HG03469 (cell line): Measurements from ENCODE around the gene UXS1.
"Not testable (repeated sequence)": the region's sequence is repeated elsewhere in the genome, so short reads cannot be mapped to it uniquely, and the experiment has no call there.

Source experiments
- ATAC-seq: cut with Tn5 transposase; IDR thresholded peaks from one replicate; pipeline ENCODE4 v1.9.1; 2021; ENCODE audit warnings: mild to moderate bottlenecking, moderate library complexity, moderate number of reproducible peaks; ENCODE audit not compliant: unreplicated experiment

The UXS1 gene

DNA sequence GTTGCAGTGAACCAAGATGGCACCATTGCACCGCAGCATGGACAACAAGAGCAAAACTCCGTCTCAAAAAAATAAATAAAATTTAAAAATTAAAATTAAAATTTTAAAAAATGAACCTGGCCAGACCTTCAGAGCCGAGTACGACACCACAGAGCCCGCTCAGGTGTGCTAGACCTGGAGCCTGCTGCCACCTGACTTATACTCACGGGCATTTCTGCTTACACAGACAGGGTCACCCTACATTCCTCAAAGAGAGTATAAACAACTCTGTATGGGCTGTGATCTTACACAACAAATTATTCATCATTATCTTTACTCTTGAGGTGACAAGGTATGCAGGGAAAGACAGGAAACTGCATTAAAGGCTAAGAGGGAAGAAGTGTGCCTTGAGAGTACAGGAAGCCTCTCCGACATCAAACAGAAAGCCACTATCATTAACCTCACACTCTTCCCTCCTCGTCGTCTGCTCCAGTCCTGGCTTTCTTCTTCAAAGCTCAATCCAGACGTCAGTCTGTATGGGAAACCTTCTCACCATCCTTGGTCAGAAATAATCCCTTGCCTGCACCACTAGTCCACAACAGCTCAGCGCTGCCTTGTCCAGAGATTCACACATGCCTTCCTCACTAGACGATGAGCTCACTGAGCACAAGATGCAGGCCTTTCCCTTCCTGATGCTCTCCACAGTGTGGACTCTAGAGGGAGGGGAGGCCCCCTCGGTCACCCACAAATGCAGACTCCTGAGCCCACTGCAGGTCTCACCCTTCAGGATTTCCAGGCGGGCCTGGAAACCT lies 56.2 kb downstream of the UXS1 start:
- ATAC-seq, result no peak

DNA sequence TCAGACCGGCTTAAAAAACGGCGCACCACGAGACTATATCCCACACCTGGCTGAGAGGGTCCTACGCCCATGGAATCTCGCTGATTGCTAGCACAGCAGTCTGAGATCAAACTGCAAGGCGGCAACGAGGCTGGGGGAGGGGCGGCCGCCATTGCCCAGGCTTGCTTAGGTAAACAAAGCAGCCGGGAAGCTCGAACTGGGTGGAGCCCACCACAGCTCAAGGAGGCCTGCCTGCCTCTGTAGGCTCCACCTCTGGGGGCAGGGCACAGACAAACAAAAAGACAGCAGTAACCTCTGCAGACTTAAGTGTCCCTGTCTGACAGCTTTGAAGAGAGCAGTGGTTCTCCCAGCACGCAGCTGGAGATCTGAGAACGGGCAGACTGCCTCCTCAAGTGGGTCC lies 62.9 kb downstream of the UXS1 start:
- ATAC-seq, result not testable (repeated sequence)

DNA sequence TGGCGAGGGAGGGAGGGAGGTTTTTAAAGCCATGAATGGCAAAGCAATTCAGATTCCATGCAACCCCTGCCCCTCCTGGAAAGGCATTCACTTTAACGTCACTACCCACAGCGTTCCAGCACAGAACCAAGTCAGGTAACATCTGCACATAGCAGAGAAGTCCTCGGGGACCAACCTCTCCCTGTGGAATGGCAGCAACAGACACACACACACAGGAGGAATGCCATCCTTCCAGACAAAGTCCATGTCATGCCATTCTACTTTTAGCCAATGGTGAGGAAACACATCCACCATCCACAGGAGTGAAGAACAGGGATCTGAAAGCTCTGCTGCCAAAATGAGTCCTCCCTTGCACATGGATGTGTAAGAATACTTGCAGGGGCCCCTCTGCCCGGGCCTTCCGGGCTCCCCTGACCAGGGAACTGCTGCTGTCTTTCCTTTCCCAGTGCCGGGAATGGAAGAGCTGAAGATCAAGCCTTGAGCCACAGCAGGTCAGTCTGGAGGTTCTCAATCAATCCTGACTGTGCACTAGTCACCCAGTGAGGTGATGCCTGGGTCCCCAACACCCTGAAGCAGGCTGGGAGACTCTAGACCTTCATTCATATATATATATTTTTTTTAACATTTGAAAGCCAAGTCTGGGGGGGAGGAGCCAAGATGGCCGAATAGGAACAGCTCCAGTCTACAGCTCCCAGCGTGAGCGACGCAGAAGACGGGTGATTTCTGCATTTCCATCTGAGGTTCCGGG lies 63.7 kb downstream of the UXS1 start:
- no peak for ATAC-seq

DNA sequence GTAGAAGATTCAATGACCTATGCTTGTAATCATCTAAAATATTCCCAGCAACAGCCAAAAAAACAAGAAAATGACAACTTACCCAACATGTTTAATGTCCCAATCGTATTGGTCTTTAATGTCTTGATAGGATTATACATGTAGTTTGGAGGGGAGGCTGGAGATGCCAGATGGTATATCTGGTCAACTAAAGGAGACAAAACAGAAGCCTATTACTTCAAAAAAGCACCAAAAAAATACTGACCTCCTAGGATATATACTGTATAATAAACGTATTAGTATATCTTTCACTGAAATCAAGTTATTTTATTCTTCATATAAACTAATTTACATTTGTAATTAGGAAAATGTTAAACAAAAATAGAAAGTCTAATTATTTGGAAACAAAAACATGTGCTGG lies 64.5 kb downstream of the UXS1 start:
- no peak for ATAC-seq

DNA sequence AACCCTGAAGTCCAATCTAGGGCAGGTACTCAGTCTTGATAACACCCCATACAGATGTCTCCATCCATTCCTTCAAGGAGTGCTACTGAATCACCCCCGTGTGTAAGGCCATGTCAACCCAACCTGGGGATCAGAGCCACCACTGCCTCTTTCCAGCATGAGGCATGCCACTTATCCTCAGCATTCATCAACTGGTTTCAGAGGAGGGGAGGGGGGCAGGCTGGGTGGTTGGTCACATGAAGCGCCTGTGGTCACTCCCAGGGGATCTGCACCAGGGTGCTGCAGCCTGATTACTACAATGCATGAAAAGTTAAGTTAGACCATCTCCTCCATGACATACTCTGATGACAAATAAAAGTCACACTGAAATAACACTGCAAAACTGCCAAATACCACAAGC lies 65.0 kb downstream of the UXS1 start:
- no peak for ATAC-seq

DNA sequence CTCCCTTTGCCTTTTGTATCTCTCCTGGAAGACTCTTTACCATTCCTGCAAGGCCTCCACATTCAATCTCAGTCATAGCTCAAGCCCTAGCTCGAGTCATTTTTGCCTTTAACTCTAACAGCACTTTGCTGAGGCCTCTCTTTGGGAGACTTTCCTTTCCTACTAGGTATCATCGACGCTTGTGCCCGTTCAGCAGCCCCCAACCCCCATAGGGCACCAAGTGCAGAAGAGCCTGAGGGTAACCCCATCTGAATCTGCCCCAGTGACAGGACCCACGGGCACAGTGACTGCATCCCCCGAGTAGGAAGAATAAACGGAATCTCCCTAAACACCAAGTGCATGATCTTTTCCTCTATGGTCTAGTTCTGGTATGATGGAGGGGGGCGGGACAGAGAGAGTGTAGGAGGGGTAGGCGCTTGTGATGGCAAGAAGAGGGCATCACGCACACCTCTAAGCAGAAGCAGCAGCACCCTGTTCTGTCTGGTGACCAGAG lies 66.3 kb downstream of the UXS1 start:
- no peak for ATAC-seq

DNA sequence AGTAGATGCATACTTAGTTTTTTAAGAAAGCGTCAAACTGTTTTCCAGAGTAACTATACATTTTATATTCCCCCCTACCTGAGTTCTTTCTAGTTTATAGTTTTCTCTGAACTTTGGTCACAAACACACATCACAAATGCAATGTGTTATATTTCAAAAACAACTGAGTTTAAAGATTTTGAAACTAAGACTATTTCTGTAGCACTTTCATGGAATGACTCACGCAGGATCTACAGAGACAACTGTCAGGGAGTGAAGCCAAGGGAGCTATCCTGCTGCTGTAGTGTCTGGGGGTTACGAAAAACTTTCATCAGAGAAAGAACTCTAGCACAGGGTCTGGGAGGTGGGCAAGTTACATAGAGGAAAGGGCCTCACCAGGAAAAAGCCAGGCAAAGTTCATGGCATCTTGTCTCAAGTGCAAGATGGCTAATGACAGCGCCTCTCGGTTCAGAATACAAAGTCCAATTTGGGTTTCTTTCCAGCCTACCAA lies 66.8 kb downstream of the UXS1 start:
- ATAC-seq, result no peak

DNA sequence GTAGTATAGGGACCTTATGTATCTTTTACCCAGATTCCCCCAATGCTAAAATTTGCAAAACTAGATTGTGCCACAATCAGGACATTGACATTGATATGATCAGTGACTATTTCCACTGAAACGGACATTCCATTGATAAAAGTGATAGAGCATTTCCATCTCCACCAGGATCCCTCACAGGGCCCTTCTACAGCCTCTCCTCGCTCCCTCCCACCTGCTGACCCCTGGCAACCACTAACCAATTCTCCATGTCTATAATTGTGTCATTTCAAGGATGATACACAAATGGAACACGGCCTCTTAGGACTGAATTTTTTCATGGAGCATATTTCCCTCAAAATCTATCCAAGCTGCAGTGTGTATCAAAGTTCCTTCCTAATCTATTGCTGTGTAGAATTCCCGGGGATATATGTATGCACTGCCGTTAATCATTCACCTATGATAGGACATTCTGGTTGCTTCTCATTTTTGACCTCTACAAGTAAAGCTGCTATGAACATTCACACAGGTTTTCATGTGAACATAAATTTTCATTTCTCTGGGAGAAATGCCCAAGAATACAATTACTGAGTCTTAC lies 67.3 kb downstream of the UXS1 start:
- no peak for ATAC-seq

DNA sequence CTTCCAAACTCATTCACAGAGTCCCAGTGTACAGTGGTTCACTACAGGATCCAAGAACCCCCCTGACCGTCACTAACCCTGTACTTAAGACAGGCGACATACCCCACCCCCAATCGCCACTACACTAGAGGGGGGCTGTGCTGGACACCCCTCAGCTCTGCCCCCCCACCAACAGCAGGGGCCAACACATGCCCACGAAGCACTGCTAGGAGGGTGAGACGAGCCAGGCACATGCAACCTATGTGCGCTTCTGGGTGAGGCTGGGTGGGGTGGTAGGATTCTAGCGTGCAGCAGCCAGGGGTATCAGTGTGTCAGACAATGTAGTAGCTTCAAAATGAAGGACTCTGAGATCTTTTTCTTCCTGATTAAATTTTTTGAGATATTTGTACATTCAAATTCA lies 67.8 kb downstream of the UXS1 start:
- no peak for ATAC-seq

DNA sequence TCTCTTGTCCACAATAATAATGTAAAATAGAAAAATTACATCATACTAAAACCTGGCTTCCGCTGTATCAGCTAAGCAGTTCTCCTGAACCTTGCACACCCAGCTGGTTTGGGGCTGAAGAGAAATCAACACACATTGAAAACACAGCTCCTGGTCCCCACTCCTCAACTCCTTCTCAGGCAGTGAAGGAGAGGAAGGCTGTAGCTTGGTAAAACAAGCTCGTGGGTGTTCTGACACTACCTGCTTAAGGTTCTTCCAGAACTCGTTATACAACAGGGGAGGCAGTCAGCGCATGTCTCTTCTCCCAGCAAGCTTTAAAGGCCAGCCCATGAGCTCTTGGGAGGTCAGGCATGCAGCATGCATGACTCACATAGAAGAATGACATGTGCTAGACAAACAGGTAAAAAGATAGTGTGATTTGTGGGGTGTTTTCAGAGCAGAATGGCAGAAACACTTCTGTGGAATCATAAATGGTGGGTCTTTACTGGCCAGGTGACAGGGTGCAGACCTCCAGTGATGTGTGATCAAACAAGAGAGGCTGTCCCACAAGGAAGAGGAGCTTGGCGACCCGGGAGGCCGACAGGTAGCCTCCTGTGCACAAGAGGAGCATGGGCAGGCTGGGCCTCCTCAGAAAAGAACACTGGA lies 69.1 kb downstream of the UXS1 start:
- no peak for ATAC-seq

DNA sequence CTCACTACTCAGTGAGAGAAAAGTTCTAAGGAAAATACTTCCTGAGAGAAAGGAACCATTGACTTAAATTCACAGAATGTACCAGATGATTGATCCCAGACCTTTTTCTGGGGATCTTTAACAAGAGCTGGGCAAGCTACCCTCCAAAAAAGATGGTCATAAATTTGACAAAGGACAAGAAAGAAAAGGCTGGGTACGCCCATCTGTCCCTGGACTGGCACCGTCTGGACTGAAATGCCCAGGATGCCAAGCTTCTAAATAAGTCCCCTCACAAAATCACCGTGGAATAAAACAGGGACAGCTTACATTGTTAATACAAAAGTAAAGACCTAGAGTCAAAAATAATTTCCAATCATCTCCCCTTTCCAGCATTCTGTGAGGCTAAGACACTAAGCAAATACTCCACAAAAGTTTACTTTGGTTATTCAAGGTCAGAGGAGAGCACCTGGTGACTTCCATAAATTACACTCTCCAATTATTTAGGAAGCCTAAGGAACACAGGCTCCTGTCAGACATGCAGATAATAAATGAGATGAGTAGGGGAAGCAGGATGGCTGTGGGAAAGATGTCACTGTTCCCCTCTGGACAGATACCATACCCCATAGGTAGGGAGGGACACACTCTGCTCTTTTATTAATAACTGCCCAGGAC lies 69.9 kb downstream of the UXS1 start:
- no peak for ATAC-seq

DNA sequence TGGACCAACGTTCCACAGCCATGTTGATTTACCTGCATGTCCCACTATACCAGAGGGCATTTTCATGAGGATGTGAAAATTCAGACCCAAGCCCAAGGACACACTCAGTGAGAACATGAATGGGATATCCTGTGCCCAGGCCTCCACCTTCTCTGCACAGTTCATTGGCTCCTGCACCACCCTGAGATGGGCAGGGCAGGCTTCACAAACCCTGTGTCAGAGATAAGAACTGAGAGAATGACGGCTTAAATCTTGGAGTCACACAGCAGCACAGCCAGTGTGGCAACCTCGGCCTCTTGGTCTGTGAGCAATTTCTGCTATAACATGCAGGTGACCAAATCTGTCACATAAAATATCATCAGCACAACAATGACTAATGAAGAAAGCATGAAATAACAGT lies 71.9 kb downstream of the UXS1 start:
- no peak for ATAC-seq

DNA sequence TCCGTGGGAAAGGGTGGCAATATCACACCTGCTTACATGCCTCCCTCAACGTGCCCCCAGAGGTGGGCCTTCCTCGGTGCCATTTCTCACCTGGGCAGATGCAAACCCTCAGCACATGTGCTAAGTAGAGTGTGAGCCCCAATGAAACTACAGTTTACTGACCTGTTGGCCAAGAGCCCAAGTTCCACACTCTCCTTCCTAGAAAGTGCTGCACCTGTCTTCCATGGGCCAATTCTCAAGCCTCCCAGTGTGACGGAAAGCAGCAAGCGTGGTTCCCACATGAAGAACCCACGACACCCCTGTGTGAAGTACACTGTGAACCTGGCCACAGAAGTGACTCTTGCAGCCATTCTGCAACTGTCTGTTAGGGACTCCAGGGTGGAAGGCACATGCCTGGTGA lies 73.7 kb downstream of the UXS1 start:
- no peak for ATAC-seq

DNA sequence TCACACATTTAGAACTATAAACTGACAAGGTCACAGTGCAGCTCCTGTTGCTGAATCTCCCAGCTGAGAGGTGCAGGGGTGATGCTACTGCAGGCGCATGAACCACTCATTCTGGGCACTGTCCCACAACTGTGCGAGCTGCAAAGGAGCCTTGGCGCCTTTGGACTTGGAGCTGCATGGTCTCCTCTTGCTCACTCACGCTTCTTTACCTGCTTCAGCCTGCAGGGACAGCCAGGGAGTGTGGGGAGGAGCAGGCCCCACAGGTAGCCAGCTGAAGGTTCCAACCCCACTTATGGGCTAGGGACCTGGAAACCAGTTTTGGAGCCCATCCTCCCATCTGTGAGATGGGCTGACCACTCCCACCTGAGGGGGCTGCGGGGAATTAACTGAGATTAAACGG lies 75.0 kb downstream of the UXS1 start:
- ATAC-seq, result no peak

DNA sequence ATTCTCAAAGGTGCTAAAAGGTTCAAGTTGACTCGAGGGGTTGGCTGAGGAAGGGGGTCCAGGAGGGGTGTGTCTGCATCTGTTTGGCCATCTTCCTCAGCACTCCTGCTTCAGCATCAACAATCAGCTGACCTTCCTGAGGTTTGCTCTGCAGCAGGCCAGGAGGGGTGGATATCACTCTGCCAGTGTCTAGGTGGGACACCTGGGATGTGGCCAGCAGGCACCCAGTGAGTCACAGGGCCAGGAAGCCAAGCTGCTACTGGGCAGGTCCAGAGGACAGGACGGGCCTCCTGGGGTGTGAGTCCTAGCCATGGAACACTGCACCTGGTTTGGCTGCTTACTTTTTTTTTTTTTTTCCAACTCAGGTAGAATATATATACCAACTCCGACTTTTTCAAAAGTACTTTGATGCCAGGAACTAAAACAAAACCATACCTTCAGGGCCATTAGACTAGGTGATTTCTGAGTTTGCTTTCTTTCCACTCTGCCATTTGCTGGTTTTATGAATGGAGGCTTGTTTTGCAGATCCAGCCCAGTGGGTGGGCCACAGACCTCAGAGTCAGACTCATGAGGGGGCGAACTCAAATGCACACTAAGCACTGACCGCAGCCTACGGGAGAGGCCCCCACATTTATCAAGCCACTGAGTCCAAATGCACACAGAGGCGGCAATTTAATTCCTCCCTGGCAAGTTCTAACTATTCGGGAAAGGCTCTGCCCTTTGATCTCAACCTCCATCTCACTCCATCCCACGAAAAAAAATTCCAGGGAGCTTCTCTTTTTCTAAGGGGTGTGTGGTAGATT lies 76.0 kb downstream of the UXS1 start:
- no peak for ATAC-seq

DNA sequence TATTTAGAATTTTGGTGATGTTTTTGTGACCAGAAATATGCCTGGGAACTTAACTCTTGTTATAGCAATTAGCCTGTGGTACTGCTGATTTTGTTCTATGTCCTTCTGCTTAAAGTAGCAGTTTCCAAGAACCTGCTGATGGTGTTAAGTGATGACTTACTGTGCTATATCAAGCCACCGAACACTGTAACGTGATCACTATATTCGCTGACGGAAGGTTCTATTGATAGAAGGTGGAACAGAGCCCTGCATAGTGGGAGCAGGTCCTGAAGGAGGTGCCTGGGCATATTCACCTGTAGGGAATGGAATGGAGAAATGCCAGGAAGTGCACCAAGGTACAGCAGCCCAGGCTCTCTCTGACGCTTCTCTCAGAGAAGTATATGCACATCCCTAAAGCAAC lies 76.8 kb downstream of the UXS1 start:
- no peak for ATAC-seq

DNA sequence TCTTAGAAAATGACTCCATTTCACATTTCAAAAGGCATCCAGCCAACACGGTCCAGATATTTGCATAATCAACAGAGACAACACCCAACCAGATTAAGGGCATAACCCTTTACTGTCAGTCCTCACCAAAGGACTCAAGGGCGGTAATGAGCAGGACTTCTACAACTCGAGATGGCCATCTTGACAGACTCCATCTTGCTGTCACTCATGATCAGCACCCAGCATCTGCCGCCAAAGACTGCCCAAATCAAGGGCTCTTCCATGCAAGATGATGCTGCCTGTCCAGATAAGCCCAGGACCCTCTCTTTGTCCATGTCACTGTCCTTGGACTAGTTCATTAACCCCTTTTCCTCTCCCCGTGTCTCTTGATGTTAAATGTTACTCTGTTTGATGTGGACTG lies 77.9 kb downstream of the UXS1 start:
- ATAC-seq, result no peak

DNA sequence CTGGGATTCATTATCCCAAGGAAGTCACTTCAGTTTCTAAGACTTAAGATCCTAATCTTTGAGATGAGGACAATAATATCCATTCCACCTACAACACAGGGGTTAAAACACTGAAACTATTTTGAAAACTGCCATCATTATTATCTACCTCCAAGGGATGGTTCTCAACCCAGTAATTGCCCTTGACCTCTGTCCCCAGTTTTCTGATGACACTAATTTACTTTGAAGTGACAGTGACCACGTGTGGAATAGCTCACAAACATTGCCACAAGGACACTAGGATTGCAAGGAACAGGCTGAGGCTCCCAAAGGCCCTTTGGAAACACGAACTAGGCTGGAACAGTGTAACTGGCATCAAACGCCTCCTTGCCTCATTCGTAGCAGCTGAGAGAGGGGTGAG lies 78.4 kb downstream of the UXS1 start:
- no peak for ATAC-seq

DNA sequence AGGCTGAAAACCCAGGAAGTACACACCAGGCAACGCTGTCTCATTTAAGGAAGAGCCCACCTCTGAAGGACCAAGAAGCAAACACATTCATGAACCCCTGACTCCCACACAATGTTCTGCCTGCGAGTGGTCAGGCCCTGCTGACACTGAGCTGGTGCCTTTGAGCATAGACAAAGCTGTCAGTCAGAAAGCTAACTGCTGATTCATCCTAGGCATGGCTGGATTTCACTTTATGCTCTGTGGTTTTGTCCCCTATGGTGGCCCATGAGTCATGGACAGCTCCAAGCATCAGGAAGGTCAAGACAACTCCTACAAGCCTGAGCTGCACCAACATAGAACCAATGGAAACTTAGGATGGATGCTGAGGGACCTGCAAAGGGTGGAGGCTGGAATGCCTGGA lies 78.9 kb downstream of the UXS1 start:
- peak; percentile 42 for ATAC-seq

DNA sequence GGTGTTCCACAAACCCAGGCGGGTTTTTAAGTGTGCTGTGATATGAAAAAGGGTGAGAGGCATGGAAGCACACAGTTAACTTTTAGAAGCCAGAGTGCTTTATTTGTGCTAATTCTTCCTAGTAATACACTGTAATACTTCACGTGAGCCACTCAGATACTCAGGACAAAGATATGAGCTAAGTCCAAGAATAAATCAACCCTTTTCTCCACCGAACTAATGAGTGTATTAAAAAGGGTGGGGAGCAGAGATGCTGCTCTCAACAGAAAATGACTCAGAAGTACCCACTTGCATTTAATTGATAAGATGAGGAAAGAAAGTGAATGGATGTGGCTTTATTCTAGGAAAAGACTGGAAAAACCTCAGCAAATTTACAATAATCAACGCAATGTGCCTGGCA lies 79.9 kb downstream of the UXS1 start:
- no peak for ATAC-seq
